ENCODE measurements around the gene TLR5.
A peak's percentile ranks its signal among the peaks of the same experiment; 100 is the strongest.

Gene TLR5

GRCh38 chr1:223109581-223110026, 33.4 kb downstream of the TLR5 start:
- peak; percentile 74 for DNase-seq (ENCODE audit: low spot score)

- peak; percentile 64 for DNase-seq (ENCODE audit: low spot score)
Observed at GRCh38 chr1:223106856-223107255, 36.2 kb downstream of the TLR5 start.

GRCh38 chr1:223105568-223105967, 37.5 kb downstream of the TLR5 start:
- no peak for DNase-seq (ENCODE audit: low spot score)

GRCh38 chr1:223102797-223103533, 40.1 kb downstream of the TLR5 start:
- DNase-seq (ENCODE audit: low spot score) = peak; percentile 76

GRCh38 chr1:223097713-223098112, 45.3 kb downstream of the TLR5 start:
- DNase-seq (ENCODE audit: low spot score) = no peak

- no peak for DNase-seq (ENCODE audit: low spot score)
Observed at GRCh38 chr1:223095870-223096269, 47.2 kb downstream of the TLR5 start.

GRCh38 chr1:223091896-223092295, 51.2 kb downstream of the TLR5 start:
- no peak for DNase-seq (ENCODE audit: low spot score)

GRCh38 chr1:223089250-223089649, 53.8 kb downstream of the TLR5 start:
- DNase-seq (ENCODE audit: low spot score) = no peak

GRCh38 chr1:223088713-223089240, 54.3 kb downstream of the TLR5 start:
- no peak for DNase-seq (ENCODE audit: low spot score)

GRCh38 chr1:223087291-223088255, 55.5 kb downstream of the TLR5 start:
- no peak for DNase-seq (ENCODE audit: low spot score)

GRCh38 chr1:223084464-223084866, 58.6 kb downstream of the TLR5 start:
- DNase-seq (ENCODE audit: low spot score) = no peak

- no peak for DNase-seq (ENCODE audit: low spot score)
Observed at GRCh38 chr1:223083831-223084230, 59.2 kb downstream of the TLR5 start.

GRCh38 chr1:223082914-223083313, 60.1 kb downstream of the TLR5 start:
- DNase-seq (ENCODE audit: low spot score) = no peak

- peak; percentile 97 for DNase-seq (ENCODE audit: low spot score)
Observed at GRCh38 chr1:223081181-223081994, 61.7 kb downstream of the TLR5 start.

- no peak for DNase-seq (ENCODE audit: low spot score)
Observed at GRCh38 chr1:223079498-223079897, 63.5 kb downstream of the TLR5 start.

GRCh38 chr1:223077247-223077833, 65.7 kb downstream of the TLR5 start:
- DNase-seq (ENCODE audit: low spot score) = no peak

- DNase-seq (ENCODE audit: low spot score) = no peak
Observed at GRCh38 chr1:223076362-223076761, 66.7 kb downstream of the TLR5 start.

- no peak for DNase-seq (ENCODE audit: low spot score)
Observed at GRCh38 chr1:223075834-223076233, 67.2 kb downstream of the TLR5 start.

GRCh38 chr1:223074445-223075300, 68.4 kb downstream of the TLR5 start:
- no peak for DNase-seq (ENCODE audit: low spot score)

- DNase-seq (ENCODE audit: low spot score) = no peak
Observed at GRCh38 chr1:223068900-223069665, 74.0 kb downstream of the TLR5 start.
